EH (cell line): Measurements from ENCODE around the gene KDM6B.

Experiments
- DNase-seq: peaks from one replicate; pipeline ENCODE4 v3.0.0-alpha.2; 2015; ENCODE audit warnings: low read depth

The KDM6B gene

GRCh38 chr17:7841396-7841914 lies 7.4 kb downstream of the KDM6B start:
- peak; percentile 94 for DNase-seq

DNA sequence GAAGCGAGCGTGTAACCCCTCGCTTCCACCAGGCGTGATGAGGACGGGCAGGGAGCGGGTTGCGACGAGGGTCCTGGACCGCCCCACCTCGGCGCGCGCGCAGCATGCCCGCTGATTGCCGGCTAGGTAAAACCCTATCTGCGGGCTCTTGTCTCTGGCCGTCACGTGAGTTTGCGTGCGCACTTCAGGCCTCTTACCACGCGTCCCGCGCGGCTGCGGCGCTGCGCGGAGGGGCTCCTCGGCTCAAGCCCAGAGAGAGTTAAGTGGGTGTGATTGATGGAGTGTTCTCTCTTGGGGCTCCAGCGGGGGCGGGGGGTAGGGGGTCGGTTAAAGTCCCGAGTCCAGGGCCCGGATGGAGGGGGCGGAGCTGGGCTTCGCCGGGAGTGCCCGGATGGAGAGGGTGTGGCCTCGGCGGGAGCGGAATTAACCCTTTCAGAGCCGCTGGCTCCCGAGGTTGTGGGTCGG lies 7.9 kb downstream of the KDM6B start:
- DNase-seq: peak; percentile 83

DNA sequence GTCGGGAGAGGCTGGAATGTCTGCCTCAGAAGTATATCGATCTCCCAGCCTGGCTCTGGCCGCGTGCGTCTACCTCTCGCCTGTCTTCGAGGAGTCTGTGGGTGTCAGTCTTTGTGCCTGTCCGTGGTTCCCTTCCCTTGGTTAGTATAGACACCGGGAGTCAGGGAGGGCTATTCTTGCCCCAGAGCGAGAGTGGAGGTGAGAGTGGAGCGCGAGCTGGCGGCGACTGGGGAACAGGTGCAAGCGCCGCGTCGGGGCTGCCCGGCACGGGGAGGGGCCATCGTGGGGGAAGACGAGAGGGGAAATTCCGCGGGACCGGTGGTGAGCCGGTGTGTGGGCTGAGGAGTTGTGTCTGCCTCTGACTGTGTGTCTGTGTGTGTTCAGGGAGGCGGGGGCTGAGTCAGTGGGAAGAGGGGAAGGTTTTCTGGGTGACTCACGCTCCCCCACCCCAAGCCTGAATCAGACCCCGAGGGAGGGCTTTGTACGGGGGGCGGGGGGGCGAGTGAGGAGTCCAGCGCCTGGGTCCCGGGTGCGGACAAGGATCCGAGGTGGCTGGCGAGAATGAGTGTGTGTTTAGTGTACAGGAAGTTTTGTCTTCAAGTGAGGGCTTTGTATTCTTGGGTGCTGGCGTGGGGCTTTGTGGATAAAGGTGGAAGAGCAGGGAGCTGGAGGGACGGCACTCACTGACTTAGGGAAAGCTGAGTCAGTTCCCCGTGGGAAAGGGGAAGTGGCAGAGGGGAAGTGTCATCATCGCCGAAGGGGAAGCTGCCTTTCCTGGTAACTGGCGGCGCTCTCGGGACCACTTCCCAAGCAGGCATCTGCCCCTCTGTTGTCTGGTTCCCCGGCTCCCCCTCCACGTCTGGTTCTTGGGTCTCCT lies 8.6 kb downstream of the KDM6B start:
- DNase-seq: peak; percentile 93

GRCh38 chr17:7843257-7843535 lies 9.2 kb downstream of the KDM6B start:
- DNase-seq: peak; percentile 20

- peak; percentile 84 for DNase-seq
Observed at GRCh38 chr17:7843536-7844291, 9.7 kb downstream of the KDM6B start.

DNA sequence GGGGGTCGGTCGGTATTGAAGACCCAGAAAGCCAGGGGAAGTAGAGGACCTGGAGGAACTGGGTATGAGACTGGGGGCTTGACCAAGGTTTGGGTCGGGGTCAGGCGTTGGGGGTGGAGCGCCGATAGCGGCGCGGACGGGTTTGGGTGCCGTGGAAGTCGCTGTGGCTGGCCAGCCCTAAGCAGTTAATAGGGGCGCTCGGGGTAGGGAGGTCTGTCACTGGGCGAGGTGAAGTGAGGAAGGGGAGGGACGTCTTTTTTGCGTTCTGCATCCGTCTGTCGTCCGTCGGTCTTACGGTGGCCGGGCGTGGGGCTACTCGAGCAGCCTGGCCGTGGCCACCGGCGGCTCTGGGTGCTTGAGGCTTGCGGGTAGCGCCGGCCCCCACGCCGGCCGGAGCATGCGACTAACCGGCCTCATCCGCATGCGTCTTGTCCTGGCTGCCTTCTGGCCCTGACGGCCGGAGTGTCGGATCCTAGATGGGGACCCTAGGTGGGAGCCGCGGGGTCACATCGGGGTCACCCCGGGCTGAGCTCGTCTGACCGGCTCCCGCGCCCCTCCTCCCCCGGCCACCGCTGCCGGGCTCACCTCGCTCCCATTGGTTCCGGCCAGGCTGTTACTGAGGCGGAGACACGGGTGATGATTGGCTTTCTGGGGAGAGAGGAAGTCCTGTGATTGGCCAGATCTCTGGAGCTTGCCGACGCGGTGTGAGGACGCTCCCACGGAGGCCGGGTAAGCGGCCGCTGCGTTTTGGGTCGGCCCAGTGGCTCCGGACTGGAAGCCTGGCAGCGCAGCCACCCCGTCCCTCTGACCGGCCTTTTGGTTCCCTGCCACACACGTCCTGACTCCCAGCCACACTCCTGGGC lies 10.5 kb downstream of the KDM6B start:
- DNase-seq: peak; percentile 96

GRCh38 chr17:7845359-7846062 lies 11.5 kb downstream of the KDM6B start:
- DNase-seq: no peak

GRCh38 chr17:7846063-7846735 lies 12.2 kb downstream of the KDM6B start:
- no peak for DNase-seq

- no peak for DNase-seq
Observed at GRCh38 chr17:7846765-7847661, 13.0 kb downstream of the KDM6B start.

- DNase-seq: no peak
Observed at GRCh38 chr17:7848131-7848579, 14.1 kb downstream of the KDM6B start.

GRCh38 chr17:7848739-7849129 lies 14.7 kb downstream of the KDM6B start:
- DNase-seq: no peak

DNA sequence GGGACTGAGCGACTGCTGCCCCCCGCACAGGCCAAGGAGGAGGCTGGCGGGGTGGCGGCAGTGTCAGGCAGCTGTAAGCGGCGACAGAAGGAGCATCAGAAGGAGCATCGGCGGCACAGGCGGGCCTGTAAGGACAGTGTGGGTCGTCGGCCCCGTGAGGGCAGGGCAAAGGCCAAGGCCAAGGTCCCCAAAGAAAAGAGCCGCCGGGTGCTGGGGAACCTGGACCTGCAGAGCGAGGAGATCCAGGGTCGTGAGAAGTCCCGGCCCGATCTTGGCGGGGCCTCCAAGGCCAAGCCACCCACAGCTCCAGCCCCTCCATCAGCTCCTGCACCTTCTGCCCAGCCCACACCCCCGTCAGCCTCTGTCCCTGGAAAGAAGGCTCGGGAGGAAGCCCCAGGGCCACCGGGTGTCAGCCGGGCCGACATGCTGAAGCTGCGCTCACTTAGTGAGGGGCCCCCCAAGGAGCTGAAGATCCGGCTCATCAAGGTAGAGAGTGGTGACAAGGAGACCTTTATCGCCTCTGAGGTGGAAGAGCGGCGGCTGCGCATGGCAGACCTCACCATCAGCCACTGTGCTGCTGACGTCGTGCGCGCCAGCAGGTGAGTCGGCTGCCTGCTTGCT lies 15.2 kb downstream of the KDM6B start:
- DNase-seq: no peak

DNA sequence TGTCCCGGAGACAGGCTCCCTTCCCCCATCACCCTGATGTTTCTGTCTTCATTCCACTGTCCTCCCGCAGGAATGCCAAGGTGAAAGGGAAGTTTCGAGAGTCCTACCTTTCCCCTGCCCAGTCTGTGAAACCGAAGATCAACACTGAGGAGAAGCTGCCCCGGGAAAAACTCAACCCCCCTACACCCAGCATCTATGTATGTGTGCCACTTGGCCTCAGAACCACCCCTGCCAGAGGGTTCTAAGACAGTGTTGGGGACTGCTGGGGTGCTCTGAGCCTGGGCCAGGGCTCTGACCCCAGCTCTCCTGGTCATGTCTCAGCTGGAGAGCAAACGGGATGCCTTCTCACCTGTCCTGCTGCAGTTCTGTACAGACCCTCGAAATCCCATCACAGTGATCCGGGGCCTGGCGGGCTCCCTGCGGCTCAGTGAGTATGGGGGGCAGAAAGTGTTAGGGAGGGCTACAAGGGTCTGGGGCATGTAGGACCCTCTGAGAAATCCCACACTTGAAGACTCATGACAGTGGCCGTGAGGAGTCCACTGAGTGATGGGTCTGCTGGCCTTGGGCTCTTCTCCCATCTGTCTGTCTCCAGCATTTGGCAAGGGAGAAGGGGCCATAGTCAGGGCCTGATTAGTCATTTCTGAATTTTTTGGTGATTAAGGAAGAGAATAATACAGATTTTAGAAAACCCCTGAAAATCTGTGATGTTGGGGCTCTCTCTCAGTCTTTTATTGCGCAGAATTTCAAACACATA lies 15.9 kb downstream of the KDM6B start:
- DNase-seq: no peak

DNA sequence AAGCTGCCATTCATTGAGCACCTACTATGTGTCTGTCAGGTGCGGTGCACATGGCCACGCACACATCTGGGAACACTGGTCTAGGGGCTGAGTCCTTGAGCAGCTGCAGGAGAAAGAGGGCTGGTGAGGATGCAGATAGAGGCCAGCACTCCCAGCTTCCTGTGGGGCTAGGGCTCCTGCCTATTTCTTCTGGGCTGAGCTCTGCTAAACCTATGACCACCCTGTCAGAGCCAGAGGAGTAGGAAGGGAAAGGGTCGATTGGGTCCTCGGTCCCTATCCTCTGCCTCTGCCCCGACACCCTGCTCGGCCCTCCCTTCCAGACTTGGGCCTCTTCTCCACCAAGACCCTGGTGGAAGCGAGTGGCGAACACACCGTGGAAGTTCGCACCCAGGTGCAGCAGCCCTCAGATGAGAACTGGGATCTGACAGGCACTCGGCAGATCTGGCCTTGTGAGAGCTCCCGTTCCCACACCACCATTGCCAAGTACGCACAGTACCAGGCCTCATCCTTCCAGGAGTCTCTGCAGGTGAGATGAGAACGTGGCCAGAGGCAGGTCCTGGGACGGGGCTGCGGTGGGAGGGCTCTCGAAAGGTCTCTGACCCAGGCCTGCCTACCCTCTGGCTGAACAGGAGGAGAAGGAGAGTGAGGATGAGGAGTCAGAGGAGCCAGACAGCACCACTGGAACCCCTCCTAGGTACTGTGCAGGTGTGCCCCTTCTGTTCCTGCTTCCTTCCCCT lies 16.9 kb downstream of the KDM6B start:
- no peak for DNase-seq

- DNase-seq: peak; percentile 88
Observed at GRCh38 chr17:7851438-7852261, 17.6 kb downstream of the KDM6B start.

GRCh38 chr17:7852262-7852670 lies 18.2 kb downstream of the KDM6B start:
- DNase-seq: no peak
